ENCODE results near the gene B3GNT9.

The B3GNT9 gene

DNA sequence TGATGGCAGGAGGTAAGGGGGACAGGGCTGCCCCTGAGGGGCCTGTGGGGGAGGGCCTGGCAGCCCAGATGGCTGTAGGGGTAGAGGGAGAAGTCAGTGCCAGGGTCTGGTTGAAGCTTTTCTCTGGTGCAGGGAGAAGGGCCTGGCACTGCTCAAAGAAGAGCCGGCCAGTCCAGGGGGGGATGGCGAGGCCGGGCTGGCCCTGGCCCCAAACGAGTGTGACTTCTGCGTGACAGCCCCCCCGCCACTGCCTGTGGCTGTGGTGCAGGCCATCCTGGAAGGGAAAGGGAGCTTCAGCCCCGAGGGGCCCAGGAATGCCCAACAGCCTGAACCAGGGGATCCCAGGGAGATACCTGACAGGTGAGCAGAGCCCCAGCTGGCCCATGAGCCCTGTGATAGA is 16.8 kb upstream of the B3GNT9 start:
- no peak for DNase-seq (ENCODE audit: low read depth, low spot score)

DNA sequence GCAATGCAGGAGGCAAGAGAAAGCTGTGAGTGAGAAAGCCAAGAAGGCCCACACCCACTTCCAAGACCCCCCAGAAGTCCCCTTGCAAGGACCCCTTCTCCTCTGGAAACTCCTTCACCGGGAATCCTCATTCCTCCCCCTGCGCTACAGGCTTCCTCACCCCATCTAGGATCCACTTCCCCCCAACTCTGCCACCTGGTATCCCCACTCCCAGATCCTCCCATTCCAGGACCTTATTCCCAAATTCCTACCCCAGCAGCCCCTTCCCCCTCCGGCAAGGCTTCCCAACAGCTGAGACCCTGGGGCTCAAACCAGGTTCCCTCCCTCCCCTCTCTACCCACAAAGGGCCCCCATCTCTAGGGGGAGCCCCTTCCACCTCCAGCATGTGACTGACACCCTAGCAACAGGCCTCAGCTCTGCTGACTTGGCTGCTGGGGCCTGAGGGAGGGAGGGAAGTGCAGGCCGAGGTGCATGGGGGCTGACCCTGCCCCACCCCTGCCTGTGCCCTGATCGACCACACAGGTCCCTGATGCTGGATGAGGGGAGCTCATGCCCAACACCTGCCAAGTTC is 15.9 kb upstream of the B3GNT9 start:
- no peak for DNase-seq (ENCODE audit: low read depth, low spot score)

DNA sequence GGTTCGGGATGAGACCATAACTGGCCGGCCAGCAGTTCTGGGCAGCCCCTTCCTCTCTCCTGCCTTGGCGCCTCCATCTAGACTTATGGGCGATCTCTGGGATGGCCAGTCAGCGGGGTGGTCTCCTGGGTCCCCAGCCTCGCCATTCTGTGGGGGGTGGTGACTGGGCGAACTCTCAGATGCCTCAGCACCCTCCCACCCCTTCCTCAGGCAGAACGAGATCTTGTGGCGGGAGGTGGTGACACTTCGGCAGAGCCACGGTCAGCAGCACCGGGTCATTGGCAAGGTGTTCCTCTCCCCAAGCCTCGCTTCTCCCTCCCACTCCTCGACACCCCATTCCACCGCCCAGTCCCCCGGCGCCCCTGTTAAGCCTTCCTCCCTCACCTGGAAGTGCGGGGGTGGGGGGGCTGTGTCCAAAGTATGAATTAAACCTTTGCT is 15.3 kb upstream of the B3GNT9 start:
- DNase-seq (ENCODE audit: low read depth, low spot score), result no peak

DNA sequence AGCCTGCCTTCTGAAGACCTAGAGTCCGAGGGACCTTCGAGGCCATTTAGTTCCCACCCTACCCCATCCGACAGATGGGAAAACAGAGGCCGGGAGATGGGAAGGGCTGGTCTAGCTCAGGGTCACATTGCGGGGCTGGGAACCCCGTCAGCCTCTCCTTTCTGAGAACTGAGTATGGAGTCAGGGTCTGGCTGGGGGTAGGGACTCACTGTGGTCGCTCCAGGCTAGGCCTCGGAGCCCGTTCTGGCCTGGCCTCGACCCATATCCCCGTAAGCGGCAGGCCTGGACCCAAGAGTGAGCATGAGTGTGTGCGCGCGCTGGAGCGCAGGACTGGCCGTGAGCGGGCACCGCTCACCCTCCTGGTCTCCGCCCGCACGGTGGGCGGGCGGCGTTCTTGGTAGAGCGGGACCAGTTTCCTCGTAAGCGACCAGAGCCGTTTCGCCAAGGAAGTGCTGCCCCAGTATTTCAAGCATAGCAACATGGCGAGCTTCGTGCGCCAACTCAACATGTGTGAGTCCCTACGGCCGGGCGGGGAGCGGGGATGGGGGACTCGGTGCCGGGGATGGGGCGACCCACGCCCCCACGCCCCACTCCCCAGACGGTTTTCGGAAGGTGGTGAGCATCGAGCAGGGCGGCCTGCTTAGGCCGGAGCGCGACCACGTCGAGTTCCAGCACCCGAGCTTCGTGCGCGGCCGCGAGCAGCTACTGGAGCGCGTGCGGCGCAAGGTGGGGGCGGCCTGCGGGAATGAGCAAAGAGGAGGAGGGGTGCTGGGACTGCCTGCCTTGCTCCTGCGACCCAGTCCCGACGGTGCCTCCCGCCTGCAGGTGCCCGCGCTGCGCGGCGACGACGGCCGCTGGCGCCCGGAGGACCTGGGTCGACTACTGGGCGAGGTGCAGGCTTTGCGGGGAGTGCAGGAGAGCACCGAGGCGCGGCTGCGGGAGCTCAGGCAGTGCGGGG is 14.6 kb upstream of the B3GNT9 start:
- DNase-seq (ENCODE audit: low read depth, low spot score), result peak; percentile 42

GRCh38 chr16:67164599-67165061 is 13.8 kb upstream of the B3GNT9 start, which contains the start of gene HSF4:
Gene HSF4 (plus strand): TSS chr16:67164745. CDS start chr16:67164812, 67 bp downstream.
- DNase-seq (ENCODE audit: low read depth, low spot score), result no peak

GRCh38 chr16:67163999-67164558 is 13.3 kb upstream of the B3GNT9 start:
- no peak for DNase-seq (ENCODE audit: low read depth, low spot score)

- DNase-seq (ENCODE audit: low read depth, low spot score), result peak; percentile 77
These were observed 12.6 kb upstream of the B3GNT9 start for GRCh38 chr16:67163164-67163998.

DNA sequence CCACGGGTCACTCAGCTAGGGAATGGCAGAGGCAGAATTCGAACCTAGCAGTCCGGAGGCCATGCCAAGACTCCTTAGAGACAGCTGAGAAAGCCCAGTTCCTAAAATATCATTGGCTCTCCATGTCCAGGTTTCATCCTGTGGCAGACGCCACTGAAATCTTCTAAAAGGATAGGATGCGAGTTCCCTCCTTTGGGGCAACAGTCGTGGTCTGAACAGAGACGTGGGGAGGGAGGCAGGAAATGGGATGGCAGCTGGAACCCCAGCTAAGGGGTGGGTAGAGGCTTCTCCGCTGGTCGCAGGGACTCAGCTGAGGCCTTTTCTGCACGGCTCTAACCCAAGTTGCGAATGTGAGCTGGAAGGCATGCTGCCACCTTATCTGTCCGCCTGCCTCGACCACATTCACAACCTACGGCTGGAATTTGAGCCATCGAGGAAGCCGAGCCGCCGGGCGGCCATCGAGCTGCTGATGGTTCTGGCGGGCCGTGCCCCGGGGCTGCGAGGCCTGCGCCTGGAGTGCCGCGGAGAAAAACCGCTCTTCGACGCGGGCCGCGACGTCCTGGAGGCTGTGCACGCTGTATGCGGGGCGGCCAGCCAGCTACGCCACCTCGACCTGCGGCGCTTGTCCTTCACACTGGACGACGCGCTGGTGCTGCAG is 11.8 kb upstream of the B3GNT9 start:
- DNase-seq (ENCODE audit: low read depth, low spot score), result peak; percentile 67

DNA sequence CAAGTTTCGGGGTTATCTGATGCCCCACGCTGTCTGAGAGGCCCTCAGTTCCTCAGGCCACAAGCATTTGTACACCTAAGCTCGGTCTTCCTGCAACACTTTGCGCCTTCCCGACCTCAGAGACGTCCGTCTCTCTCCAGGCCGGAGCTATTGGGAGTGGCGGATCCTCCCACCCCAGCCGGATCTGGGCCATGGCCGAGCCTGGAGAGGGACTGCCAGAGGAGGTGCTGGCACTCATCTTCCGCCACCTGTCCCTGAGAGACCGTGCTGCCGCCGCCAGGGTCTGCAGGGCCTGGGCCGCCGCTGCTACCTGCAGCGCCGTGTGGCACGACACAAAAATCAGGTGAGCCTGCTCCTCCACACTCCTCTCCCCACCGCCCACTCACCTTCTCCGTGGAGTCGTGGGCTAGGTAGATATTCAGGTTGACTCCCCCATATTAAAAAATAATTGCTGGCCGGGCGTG is 10.8 kb upstream of the B3GNT9 start:
- DNase-seq (ENCODE audit: low read depth, low spot score), result no peak

- DNase-seq (ENCODE audit: low read depth, low spot score), result no peak
These were observed 8.1 kb upstream of the B3GNT9 start for GRCh38 chr16:67158637-67159600.

- no peak for DNase-seq (ENCODE audit: low read depth, low spot score)
These were observed 7.3 kb upstream of the B3GNT9 start for GRCh38 chr16:67157892-67158635.

GRCh38 chr16:67157106-67157748 is 6.4 kb upstream of the B3GNT9 start:
- DNase-seq (ENCODE audit: low read depth, low spot score), result no peak

- DNase-seq (ENCODE audit: low read depth, low spot score), result no peak
These were observed 5.5 kb upstream of the B3GNT9 start for GRCh38 chr16:67156143-67156844.

- peak; percentile 90 for DNase-seq (ENCODE audit: low read depth, low spot score)
These were observed 4.7 kb upstream of the B3GNT9 start for GRCh38 chr16:67155295-67156142.

- DNase-seq (ENCODE audit: low read depth, low spot score), result no peak
These were observed 3.9 kb upstream of the B3GNT9 start for GRCh38 chr16:67154578-67155294.

DNA sequence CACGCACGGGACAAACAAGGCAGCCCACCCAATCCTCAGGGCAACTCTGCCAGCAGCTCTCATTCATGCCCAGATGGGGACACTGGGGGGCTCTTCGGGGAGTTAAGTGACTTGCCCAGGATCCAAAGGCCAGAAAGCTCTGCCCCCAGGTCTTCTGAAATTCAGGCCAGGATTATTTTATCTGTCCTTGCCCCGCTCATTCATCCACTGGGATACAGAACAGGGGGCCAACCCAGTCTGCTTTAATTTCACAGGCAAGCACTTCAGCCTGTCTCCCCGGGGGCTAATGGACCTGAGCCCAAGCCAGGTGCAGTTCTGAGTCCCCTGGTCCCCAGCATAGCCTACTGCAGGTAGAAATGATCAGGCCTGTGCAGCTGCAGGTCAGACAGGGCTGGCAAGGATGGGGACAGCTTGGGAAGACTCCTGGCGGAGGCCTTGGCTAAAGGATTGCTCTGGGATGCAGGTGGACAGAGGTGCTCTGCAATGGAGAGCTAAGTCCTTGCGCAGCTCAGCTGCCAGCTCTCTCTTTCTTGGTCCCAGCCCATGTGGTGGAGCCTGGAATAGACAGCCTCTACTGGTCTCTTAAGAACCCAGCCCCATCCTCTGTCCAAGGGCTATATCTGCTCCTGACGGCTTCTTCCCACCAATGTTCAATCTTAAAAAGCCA is 766 bp upstream of the B3GNT9 start:
- DNase-seq (ENCODE audit: low read depth, low spot score), result peak; percentile 23
